C4-2B (cell line): ENCODE data around the gene DUOX1.

ENCODE experiments used
- H3K27ac ChIP-seq: fragments of 450-650 bp; 2 replicates; pipeline ENCODE4 v1.5.1; 2017
- CTCF ChIP-seq: fragments of 450-650 bp; conservative IDR thresholded peaks from 2 replicates; pipeline ENCODE4 v1.5.1; 2017; ENCODE audit warnings: mild to moderate bottlenecking
- ZFX ChIP-seq: fragments of 450-650 bp; IDR thresholded peaks from 2 replicates; pipeline ENCODE4 v1.6.1; 2017

DUOX1 gene

GRCh38 chr15:45179221-45179985 is 49.6 kb downstream of the DUOX1 start:
- TF ChIP-seq CTCF (no peak; the same call in 1 of the 2 replicates), ZFX (no peak)
- no peak overlapping the region for H3K27ac ChIP-seq

GRCh38 chr15:45180201-45180600 is 50.4 kb downstream of the DUOX1 start:
- no peak overlapping the region for H3K27ac ChIP-seq
- TF ChIP-seq CTCF (no peak), ZFX (no peak)

- no peak overlapping the region for H3K27ac ChIP-seq
- TF ChIP-seq CTCF (no peak), ZFX (no peak)
These were observed 51.0 kb downstream of the DUOX1 start for GRCh38 chr15:45180648-45181436.

GRCh38 chr15:45181491-45182285 is 51.9 kb downstream of the DUOX1 start:
- TF ChIP-seq CTCF (no peak), ZFX (no peak)
- no peak overlapping the region for H3K27ac ChIP-seq

- H3K27ac ChIP-seq: no peak overlapping the region
These were observed 53.2 kb downstream of the DUOX1 start for GRCh38 chr15:45182996-45183395.

GRCh38 chr15:45183511-45183910 is 53.7 kb downstream of the DUOX1 start:
- TF ChIP-seq CTCF (no peak), ZFX (no peak)
- H3K27ac ChIP-seq: peak overlapping the region; percentile 14; the same call in 1 of the 2 replicates

More at GRCh38 chr15:45182996-45183395, 53.2 kb downstream of the DUOX1 start:
- TF ChIP-seq ZFX (no peak), CTCF (no peak)
